Type B pancreatic cell (in vitro differentiated cells): ENCODE measurements around the gene RBP3. TPM values are rescaled to one million over a fixed set of nuclear protein-coding genes. Genes with fewer than 3 reads are reported as not detected.
A peak's percentile ranks its signal among the peaks of the same experiment; 100 is the strongest.

ENCODE experiments used
- DNase-seq: peaks from one replicate; pipeline ENCODE4 v3.0.0; 2021; ENCODE audit warnings: mixed read lengths; ENCODE audit not compliant: unreplicated experiment; ENCODE audit errors: extremely low spot score
- H3K27ac Mint-ChIP-seq: 2 replicates; pipeline ENCODE4 v1.8.0; 2021; ENCODE audit warnings: mild to moderate bottlenecking, mixed read lengths
- H3K27me3 Mint-ChIP-seq: 2 replicates; pipeline ENCODE4 v1.8.0; 2021; ENCODE audit warnings: mixed read lengths
- H3K36me3 Mint-ChIP-seq: 2 replicates; pipeline ENCODE4 v1.8.0; 2021; ENCODE audit warnings: mixed read lengths
- H3K4me1 Mint-ChIP-seq: one replicate; pipeline ENCODE4 v1.8.0; 2021; ENCODE audit warnings: mixed read lengths; ENCODE audit not compliant: unreplicated experiment
- H3K4me3 Mint-ChIP-seq: 2 replicates; pipeline ENCODE4 v1.8.0; 2021; ENCODE audit warnings: mild to moderate bottlenecking, mixed read lengths
- H3K9me3 Mint-ChIP-seq: 2 replicates; pipeline ENCODE4 v1.8.0; 2021; ENCODE audit warnings: mixed read lengths
- total RNA-seq: library from RNA; stranded (reverse); gene quantifications from 2 replicates; pipeline ENCODE4 v1.2.1, GENCODE V29; 2021; ENCODE audit warnings: low replicate concordance
- TF ChIP-seq, protein P1 (sequence below): fragments of 200-600 bp; sonication (generic); conservative IDR thresholded peaks from 2 replicates; pipeline ENCODE4 v1.5.0; 2021; ENCODE audit warnings: antibody characterized with exemption, mild to moderate bottlenecking

The RBP3 gene
- total RNA-seq, 1 donor from 2014 or later: not detected

DNA sequence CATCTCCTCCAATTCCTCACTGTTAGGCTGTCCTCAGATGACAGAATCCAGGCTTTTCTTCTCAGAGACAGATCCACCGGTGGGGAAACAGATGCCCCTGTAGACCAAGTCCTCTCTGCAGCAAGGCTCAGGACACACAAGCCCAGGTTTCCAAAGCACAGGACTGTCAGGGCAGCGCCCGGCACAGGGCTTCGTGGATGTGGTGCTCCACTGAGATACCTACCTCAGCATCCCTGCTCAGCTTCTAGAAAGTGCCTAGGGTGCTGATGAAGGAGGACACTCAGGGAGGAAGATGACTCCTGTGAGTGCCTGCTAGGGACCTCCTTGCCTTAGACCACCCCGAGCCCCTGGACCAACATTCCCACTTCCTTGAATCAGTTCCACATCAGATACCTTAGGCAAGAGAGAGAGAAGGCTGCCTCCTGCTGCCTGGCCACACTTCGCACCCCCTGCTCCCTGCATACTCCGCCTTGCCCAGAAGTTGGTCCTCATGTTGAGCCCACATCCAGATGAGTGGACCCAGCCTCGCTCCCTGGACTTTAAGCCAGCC lies 8.9 kb upstream of the RBP3 start:
- H3K27ac Mint-ChIP-seq: no peak overlapping the region
- TF ChIP-seq, protein P1, sequence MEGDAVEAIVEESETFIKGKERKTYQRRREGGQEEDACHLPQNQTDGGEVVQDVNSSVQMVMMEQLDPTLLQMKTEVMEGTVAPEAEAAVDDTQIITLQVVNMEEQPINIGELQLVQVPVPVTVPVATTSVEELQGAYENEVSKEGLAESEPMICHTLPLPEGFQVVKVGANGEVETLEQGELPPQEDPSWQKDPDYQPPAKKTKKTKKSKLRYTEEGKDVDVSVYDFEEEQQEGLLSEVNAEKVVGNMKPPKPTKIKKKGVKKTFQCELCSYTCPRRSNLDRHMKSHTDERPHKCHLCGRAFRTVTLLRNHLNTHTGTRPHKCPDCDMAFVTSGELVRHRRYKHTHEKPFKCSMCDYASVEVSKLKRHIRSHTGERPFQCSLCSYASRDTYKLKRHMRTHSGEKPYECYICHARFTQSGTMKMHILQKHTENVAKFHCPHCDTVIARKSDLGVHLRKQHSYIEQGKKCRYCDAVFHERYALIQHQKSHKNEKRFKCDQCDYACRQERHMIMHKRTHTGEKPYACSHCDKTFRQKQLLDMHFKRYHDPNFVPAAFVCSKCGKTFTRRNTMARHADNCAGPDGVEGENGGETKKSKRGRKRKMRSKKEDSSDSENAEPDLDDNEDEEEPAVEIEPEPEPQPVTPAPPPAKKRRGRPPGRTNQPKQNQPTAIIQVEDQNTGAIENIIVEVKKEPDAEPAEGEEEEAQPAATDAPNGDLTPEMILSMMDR: no peak

DNA sequence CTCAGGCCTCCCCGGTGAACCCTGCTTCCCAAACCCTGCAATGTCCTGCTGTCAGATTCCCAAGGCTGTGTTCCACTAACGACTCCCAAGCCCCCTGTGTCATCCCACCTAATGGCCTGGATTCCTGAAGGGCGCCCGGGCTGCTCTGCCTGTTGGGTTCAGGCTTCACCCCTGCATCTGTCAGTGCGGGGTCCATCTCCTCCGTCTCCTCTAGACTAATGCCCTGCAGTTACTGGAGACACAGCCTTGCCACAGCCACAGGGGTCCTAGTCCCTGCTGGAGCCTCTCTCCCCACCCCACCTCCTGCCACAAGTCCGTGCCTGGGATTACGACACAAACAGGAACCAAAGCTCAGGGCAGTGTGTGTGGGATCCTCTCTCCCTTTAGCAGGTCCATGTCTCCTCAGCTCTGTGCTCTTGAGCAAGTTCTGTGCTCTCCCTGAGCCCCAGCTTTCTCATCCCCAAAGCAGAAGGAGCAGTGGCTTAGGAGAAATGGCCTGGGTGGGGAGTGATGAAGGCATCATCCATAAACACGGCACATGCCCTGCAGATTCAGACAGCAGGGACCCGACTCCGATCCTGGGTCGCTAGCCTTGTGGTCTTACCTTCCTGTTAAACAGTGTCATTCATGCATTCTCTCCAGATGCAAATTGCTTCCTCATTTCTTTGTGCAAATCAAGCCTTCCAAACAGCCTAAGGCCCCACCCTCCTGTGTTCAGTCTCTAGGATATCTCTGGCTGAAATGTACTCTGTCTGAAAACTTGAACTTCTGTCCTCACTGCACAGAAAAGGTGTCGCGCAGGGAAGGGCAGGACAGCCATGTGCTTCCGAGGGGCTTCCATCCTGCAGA lies 8.2 kb upstream of the RBP3 start:
- Mint-ChIP-seq H3K9me3 (no peaks in the 10 kb centered on the region), H3K27me3 (peaks cover 12% of the 10 kb centered on the region), H3K36me3 (no peaks in the 10 kb centered on the region), H3K27ac (peak overlapping the region; percentile 33), H3K4me1 (no peaks in the 10 kb centered on the region), H3K4me3 (no peak overlapping the region)
- DNase-seq: no peak
- TF ChIP-seq, protein P1: no peak

More for the DNA sequence above, 8.9 kb upstream of the RBP3 start:
- DNase-seq: no peak
- Mint-ChIP-seq H3K36me3 (no peaks in the 10 kb centered on the region), H3K4me3 (no peak overlapping the region), H3K9me3 (no peaks in the 10 kb centered on the region), H3K27me3 (peaks cover 16% of the 10 kb centered on the region), H3K4me1 (no peaks in the 10 kb centered on the region)

DNA sequence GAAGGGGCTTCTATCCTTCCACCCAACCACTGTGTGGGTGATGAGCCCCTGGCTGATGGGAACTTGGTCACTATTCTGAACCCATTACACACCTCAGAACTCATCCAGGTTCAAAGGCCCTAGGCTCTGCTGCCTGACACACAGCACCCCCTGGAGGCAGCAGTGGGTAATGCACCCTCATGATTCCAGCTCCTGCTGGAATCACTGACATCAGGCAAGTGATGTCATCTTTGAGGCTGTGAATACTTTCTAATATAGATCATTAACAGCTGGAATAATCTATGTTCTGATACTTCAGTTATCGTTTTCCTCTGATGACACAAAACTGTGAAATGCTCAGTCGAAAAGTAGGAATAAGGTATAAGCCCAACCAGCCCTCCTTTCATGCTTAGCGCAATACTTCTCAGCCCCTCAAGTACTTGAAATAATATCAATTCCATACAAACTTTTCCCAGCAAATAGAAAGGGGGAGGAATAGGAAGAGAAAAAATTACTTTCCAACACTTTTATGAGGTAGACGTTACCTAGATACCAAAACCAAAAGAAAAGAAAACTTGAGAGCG lies 7.5 kb upstream of the RBP3 start:
- Mint-ChIP-seq H3K4me1 (no peaks in the 10 kb centered on the region), H3K27me3 (peaks cover 18% of the 10 kb centered on the region), H3K36me3 (no peaks in the 10 kb centered on the region), H3K4me3 (no peak overlapping the region), H3K27ac (peak overlapping the region; percentile 33), H3K9me3 (no peaks in the 10 kb centered on the region)
- no peak for DNase-seq
- TF ChIP-seq, protein P1: peak; percentile 99

DNA sequence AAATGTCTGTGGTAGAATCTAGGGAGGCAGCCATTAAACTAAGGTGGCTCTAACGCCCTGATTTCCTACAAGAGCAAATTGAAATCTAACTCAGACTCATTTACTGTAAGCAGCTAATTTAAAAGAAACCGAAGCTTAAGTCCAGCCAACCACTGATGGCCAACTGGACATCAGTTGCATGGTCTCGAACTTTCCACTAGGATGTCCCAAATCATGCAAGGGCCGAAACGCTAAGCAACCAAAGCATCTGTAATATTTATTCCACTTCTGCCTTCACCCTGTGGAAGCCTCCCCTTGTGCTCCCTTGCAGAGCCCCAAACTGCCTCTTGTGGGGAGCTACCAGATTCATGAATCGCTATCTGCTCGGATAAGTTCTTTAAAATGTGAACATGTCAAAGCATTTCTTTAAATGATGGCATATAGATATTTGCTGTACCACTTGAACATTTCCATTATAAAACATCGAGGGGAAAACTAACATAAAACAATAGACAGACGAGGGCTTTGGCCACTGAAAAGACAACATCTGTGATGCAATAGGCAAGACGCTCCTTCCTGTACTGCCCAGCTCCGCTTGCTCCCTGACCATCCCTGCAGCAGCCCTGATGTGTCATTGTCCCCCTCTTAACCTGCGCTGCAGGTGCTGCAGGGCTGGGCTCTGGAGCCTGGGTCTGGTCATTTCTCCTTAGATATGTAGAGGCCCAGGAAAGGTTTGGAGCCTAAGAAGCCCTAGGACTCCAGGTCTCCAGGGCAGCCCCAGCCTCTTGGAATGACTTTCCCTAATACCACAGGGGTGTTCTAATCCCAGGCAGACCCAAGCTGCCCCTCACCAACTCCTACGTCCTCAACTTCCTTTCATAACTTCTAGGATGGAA lies 2.9 kb upstream of the RBP3 start:
- H3K4me1 Mint-ChIP-seq: no peaks in the 10 kb centered on the region
- no peak overlapping the region for H3K27ac Mint-ChIP-seq
- H3K36me3 Mint-ChIP-seq: no peaks in the 10 kb centered on the region
- peaks cover 19% of the 10 kb centered on the region for H3K27me3 Mint-ChIP-seq
- H3K4me3 Mint-ChIP-seq: no peak overlapping the region
- TF ChIP-seq, protein P1: no peak
- no peaks in the 10 kb centered on the region for H3K9me3 Mint-ChIP-seq
- no peak for DNase-seq

DNA sequence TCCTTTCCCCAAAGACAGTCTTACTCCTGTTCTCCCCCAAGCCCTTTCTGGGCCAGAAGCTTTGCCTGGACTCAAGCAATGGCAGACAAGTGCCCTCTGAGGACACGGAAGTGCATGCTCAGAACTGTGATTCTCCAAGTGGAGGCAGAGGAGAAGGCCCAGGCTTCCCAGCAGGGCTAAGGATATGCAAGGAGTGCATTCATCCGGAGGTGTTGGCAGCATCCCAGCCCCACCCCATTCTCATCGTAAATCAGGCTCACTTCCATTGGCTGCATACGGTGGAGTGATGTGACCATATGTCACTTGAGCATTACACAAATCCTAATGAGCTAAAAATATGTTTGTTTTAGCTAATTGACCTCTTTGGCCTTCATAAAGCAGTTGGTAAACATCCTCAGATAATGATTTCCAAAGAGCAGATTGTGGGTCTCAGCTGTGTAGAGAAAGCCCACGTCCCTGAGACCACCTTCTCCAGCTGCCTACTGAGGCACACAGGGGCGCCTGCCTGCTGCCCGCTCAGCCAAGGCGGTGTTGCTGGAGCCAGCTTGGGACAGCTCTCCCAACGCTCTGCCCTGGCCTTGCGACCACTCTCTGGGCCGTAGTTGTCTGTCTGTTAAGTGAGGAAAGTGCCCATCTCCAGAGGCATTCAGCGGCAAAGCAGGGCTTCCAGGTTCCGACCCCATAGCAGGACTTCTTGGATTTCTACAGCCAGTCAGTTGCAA lies 1.4 kb upstream of the RBP3 start:
- no peak overlapping the region for H3K4me3 Mint-ChIP-seq

More for the DNA sequence above, 1.4 kb upstream of the RBP3 start:
- Mint-ChIP-seq H3K27me3 (peaks cover 16% of the 10 kb centered on the region), H3K36me3 (no peaks in the 10 kb centered on the region), H3K27ac (no peak overlapping the region), H3K4me1 (no peaks in the 10 kb centered on the region), H3K9me3 (no peaks in the 10 kb centered on the region)
- no peak for DNase-seq
- TF ChIP-seq, protein P1: no peak
